GM21723 (cell line): ENCODE data around the gene DNAAF5.
A peak's percentile ranks its signal among the peaks of the same experiment; 100 is the strongest.

ENCODE experiments used
- ATAC-seq: cut with Tn5 transposase; IDR thresholded peaks from one replicate; pipeline ENCODE4 v1.9.1; 2021; ENCODE audit warnings: mild to moderate bottlenecking, moderate library complexity; ENCODE audit not compliant: unreplicated experiment

Gene DNAAF5

DNA sequence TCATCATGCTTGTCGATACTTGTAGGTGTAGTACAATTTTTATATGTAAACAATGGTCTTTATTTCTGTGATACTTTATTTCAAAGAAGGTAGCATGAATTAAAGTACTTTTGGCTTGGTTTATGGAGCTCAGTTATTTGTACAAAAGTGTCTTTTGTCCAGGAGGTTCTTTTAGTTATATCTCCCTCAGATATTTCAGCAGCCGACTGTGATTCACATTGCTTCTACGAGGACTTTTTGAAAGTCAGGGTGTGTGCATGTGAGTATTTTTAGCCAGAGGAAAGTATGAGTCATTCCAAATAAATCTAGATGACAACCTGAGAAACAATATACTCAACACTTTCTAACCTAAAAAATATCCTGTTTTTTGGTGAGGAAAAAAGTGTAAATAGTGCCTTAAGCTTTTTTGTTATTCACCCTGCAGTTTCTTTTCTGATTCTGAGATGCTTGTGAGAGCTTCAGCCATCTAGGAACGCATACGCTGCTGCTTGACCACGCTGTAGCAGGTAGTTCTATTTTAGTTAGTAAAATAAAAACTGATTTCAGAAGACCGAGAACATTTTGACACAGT is 105.2 kb downstream of the DNAAF5 start:
- peak; percentile 65 for ATAC-seq

- ATAC-seq: peak; percentile 60
Measured at GRCh38 chr7:832167-832967, 105.9 kb downstream of the DNAAF5 start, which contains the start of gene SUN1. SUN1 (plus strand) TSS chr7:832476; CDS start chr7:832525, 49 bp downstream.

DNA sequence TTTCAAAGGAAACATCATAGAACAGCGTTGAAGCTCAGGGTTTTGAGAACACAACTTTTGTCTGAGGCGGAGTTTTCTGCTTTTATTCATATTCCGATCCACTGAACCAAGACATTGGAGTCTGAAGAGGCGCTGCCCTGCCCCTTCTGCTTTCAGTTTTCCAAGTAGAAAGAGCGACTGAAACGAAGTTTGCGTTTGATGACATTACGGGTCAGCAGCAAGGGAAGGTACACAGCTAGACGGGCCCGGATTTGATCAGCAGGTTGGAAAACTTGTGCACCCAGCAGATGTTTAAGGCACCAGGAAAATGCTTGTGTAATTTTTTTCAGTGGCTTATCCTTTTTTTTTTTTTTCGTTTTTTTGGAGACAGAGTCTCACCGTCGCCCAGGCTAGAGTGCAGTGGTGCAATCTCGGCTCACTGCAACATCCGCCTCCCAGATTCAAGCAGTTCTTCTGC is 106.5 kb downstream of the DNAAF5 start:
- no peak for ATAC-seq

GRCh38 chr7:833601-834258 is 107.2 kb downstream of the DNAAF5 start:
- no peak for ATAC-seq

DNA sequence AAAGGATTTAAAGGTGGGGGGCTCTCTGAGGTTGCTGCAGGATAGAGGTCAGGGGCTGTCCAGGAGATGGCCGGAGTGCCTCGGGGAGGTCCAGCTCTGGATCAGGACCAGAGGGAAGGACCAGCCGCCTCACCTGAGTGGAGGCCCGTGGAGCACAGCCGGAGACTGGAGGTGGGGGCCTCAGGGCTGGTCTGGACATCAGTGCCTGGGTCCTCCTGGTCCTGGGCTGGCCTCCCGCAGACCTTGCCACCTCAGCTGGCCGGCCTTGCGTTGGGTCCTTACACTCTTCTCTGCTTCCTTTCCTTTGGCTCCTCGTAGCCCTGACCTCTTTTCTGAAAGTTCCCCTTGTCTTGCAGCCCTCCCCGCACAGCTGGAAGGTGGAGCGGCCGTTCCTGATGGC is 107.8 kb downstream of the DNAAF5 start:
- no peak for ATAC-seq

- ATAC-seq: no peak
Measured at GRCh38 chr7:835021-835420, 108.5 kb downstream of the DNAAF5 start.

GRCh38 chr7:835485-836401 is 109.2 kb downstream of the DNAAF5 start:
- ATAC-seq: no peak
